Measurements from ENCODE around the gene BTRC. TPM values are rescaled to one million over a fixed set of nuclear protein-coding genes. Genes with fewer than 3 reads are reported as not detected.
A peak's percentile ranks its signal among the peaks of the same experiment; 100 is the strongest.

The BTRC gene
- total RNA-seq, 1 experiment from 2014 or later = 29.1 TPM

DNA sequence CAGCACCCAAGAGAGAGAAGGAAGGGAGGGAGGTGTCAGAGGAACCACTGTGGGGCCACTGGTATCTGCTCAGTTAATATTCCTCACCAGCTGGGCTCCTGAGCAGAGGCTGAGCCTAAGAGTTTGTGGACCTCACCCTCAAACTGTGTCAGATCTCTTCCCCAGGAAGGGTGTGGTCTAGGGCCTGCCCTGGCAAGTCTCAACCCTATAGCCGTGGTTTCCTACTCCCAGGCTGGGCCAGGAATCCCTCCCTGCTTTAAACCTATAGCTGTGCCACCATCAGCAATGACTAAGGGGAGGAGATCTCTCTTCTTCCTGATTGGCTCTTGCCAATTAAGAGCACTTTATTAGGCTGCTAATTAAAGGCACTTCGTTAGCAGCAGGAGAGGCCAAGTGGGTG is 204.2 kb downstream of the BTRC start (continued):
- TF ChIP-seq TCF7L2 (IDR thresholded peaks at IDR 0.05; ENCODE audit: borderline replicate concordance, extremely low read depth, insufficient read depth, insufficient read length) (no peak), JUND (IDR thresholded peaks at IDR 0.05) (no peak), POLR2A (IDR thresholded peaks at IDR 0.05; ENCODE audit: borderline replicate concordance, extremely low read depth, insufficient read depth, insufficient read length) (no peak), EZH2phosphoT487 (IDR thresholded peaks at IDR 0.05; ENCODE audit: borderline replicate concordance) (no peak), SIN3A (IDR thresholded peaks at IDR 0.05; ENCODE audit: low read depth) (no peak), CEBPB (IDR thresholded peaks at IDR 0.05; ENCODE audit: low read depth) (no peak), RAD21 (IDR thresholded peaks at IDR 0.05; ENCODE audit: low read depth) (no peak)
- TF ChIP-seq, protein P1, sequence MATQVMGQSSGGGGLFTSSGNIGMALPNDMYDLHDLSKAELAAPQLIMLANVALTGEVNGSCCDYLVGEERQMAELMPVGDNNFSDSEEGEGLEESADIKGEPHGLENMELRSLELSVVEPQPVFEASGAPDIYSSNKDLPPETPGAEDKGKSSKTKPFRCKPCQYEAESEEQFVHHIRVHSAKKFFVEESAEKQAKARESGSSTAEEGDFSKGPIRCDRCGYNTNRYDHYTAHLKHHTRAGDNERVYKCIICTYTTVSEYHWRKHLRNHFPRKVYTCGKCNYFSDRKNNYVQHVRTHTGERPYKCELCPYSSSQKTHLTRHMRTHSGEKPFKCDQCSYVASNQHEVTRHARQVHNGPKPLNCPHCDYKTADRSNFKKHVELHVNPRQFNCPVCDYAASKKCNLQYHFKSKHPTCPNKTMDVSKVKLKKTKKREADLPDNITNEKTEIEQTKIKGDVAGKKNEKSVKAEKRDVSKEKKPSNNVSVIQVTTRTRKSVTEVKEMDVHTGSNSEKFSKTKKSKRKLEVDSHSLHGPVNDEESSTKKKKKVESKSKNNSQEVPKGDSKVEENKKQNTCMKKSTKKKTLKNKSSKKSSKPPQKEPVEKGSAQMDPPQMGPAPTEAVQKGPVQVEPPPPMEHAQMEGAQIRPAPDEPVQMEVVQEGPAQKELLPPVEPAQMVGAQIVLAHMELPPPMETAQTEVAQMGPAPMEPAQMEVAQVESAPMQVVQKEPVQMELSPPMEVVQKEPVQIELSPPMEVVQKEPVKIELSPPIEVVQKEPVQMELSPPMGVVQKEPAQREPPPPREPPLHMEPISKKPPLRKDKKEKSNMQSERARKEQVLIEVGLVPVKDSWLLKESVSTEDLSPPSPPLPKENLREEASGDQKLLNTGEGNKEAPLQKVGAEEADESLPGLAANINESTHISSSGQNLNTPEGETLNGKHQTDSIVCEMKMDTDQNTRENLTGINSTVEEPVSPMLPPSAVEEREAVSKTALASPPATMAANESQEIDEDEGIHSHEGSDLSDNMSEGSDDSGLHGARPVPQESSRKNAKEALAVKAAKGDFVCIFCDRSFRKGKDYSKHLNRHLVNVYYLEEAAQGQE (IDR thresholded peaks at IDR 0.05; ENCODE audit: low read depth) = no peak

DNA sequence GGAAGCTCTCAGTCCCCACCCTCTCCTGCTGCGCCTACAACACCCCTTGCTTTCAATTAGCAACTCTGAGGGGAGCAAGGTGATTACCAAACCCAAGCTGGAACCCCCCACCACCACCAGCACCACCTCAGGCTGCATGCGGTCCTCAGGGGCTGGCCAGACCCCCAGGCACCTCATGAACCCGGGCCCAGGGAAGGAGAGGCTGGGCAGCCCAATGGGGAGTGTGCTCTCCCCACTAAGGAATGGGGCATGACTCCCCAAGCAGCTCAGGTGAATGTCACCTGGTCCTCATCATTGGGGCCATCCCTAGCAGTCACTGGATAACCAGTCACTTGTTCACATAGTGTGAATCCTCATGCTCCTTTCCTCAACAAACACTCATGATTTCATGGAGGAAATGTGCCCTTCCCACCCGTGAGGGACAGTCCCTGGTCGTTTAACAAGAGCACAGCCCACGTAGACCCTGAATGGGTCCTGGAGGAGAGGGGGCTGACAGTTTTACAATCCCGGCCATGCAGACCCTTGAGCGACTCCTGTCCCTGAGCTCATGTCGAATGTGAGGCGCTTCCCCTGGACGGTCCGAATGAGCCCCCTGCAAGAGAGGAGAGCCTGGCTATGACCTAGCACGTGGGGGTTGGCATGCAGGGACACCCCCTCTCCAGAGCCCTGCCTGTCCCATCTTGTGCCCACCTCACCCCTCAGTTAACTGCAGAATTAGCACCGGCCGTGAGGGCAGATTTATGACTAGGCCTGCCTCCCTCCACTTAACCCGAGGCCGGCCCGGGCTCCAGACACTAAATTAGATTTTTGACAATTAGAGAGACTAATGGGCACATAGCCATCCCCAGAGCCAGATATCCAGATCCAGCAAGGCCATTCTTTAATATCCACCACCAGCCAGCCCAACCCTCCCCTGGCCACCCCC is 205.0 kb downstream of the BTRC start:
- intact Hi-C loops (cut with micrococcal nuclease) = no loop called here
- peak overlapping the region; percentile 44; the same call in 1 of the 2 replicates for H3K4me2 ChIP-seq (ENCODE audit: low read length)
- 0 out of 2 replicates have a peak, but pooled peaks have one; percentile 19 for TF ChIP-seq POLR2AphosphoS5 (IDR thresholded peaks at IDR 0.05; ENCODE audit: low read depth, low read length)
- no peak for TF ChIP-seq ELF1 (IDR thresholded peaks at IDR 0.05; ENCODE audit: borderline replicate concordance, low read depth)

More for the DNA sequence above, 205.0 kb downstream of the BTRC start:
- Histone ChIP-seq H2AFZ (ENCODE audit: low read depth, low read length, poor library complexity, severe bottlenecking) (no peak overlapping the region), H3K4me3 (replicated peaks in 1 of 2; ENCODE audit: low read depth in 1 of 2, low read length in 2 of 2) (no peak overlapping the region), H3K36me3 (ENCODE audit: control insufficient read depth in 1 of 2, insufficient read depth in 2 of 2, low read length in 2 of 2) (0 out of 4 replicates have a peak, but pooled peaks cover 0 to 3% of the 10 kb centered on the region in 2 experiments), H3K9me3 (ENCODE audit: control insufficient read depth in 1 of 2, insufficient read depth in 1 of 2, low read depth in 1 of 2, low read length in 2 of 2) (no peaks in the 10 kb centered on the region), H3K79me2 (ENCODE audit: insufficient read depth, low read length) (no peaks in the 10 kb centered on the region), H3K27ac (ENCODE audit: low read depth, low read length) (no peak overlapping the region), H3K4me1 (ENCODE audit: control insufficient read depth in 1 of 2, insufficient read depth in 2 of 2, low read length in 2 of 2) (peaks cover 6 to 12% of the 10 kb centered on the region in 2 experiments; a peak in 3 of 4 replicates), H3K9ac (ENCODE audit: low read length) (no peak overlapping the region), H3K9me2 (ENCODE audit: insufficient read depth) (no peaks in the 10 kb centered on the region), H4K20me1 (ENCODE audit: insufficient read depth) (no peaks in the 10 kb centered on the region), H3K27me3 (ENCODE audit: insufficient read depth, low read length) (no peaks in the 10 kb centered on the region)
- no TSS peak for BruUV-seq (replicated peaks)
- ChIA-PET RAD21 (ENCODE audit: low non-redundant PET in 1 of 2, low total read pairs in 2 of 2, uncharacterized antibody in 2 of 2, unreplicated experiment in 2 of 2) (no interaction called here), CTCF (no interaction called here), POLR2A (no interaction called here)
- ATAC-seq (no peak), DNase-seq (ENCODE audit: low read depth, low spot score) (no peak)

Data from HCT116 (cell line).